ENCODE measurements around the gene LMAN2. TPM values are rescaled to one million over a fixed set of nuclear protein-coding genes. Genes with fewer than 3 reads are reported as not detected.
A peak's percentile ranks its signal among the peaks of the same experiment; 100 is the strongest.

The LMAN2 gene
- total RNA-seq, 4 donors from 2014 or later: 309 to 465 (median 383) TPM

DNA sequence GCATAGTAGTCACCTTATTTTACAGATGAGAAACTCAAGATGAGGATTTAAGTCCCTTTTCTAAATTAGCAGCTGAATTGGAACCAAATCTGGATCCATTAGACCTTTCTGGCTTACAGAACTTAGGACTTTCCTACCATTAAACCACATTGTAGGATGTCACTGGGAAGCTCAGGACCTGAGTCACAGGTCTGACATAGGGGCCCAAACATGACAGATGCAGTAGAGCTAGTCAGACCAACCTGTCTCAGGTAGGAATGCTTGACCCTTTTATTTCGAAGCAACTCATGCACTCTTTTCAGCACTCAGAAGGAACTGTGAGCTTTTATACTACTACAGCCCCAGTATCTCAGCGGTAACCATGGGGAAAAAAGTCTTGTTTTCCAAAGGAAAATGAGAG, 50.5 kb downstream of the LMAN2 start:
- H3K9me3 ChIP-seq: no peaks in the 10 kb centered on the region
- no peaks in the 10 kb centered on the region for H3K27me3 ChIP-seq
- no peak for TF ChIP-seq POLR2A (IDR thresholded peaks at IDR 0.05)
- TF ChIP-seq, protein P1, sequence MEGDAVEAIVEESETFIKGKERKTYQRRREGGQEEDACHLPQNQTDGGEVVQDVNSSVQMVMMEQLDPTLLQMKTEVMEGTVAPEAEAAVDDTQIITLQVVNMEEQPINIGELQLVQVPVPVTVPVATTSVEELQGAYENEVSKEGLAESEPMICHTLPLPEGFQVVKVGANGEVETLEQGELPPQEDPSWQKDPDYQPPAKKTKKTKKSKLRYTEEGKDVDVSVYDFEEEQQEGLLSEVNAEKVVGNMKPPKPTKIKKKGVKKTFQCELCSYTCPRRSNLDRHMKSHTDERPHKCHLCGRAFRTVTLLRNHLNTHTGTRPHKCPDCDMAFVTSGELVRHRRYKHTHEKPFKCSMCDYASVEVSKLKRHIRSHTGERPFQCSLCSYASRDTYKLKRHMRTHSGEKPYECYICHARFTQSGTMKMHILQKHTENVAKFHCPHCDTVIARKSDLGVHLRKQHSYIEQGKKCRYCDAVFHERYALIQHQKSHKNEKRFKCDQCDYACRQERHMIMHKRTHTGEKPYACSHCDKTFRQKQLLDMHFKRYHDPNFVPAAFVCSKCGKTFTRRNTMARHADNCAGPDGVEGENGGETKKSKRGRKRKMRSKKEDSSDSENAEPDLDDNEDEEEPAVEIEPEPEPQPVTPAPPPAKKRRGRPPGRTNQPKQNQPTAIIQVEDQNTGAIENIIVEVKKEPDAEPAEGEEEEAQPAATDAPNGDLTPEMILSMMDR (IDR thresholded peaks at IDR 0.05): no peak
- H3K27ac ChIP-seq: peak overlapping the region; percentile 23 to 70 (median 62)
- DNase-seq: no peak
- peaks cover 0 to 9% of the 10 kb centered on the region in 2 donors for H3K36me3 ChIP-seq
- H3K4me1 ChIP-seq: peaks cover 35 to 45% of the 10 kb centered on the region in 2 donors
- intact Hi-C loops (cut with DNase I): no loop called here
- WGBS, 2 donors: 81 to 84% methylated on average over 2 of the region's 2 CpGs
- no peak overlapping the region for H3K4me3 ChIP-seq (replicated peaks in 1 of 3)

- no peak overlapping the region for H3K4me3 ChIP-seq (replicated peaks in 1 of 3)
- DNase-seq: peak; percentile 28 to 31
- H3K36me3 ChIP-seq: peaks cover 4 to 9% of the 10 kb centered on the region in 2 donors
- peaks cover 35 to 45% of the 10 kb centered on the region in 2 donors for H3K4me1 ChIP-seq
- peak overlapping the region; percentile 36 to 70 (median 41) for H3K27ac ChIP-seq
- TF ChIP-seq, protein P1 (IDR thresholded peaks at IDR 0.05): no peak
- no peak for TF ChIP-seq POLR2A (IDR thresholded peaks at IDR 0.05)
- WGBS, 2 donors: 46 to 57% methylated on average over 4 of the region's 4 CpGs
- intact Hi-C loops (cut with DNase I): no loop called here
- no peaks in the 10 kb centered on the region for H3K9me3 ChIP-seq
- H3K27me3 ChIP-seq: no peaks in the 10 kb centered on the region
These were observed 51.1 kb downstream of the LMAN2 start for GRCh38 chr5:177300236-177300880.

- Histone ChIP-seq H3K4me3 (replicated peaks in 1 of 3) (no peak overlapping the region), H3K36me3 (peaks cover 10 to 15% of the 10 kb centered on the region in 2 donors), H3K27me3 (no peaks in the 10 kb centered on the region), H3K4me1 (peaks cover 31 to 39% of the 10 kb centered on the region in 2 donors), H3K27ac (peak overlapping the region; percentile 36 to 70 (median 41)), H3K9me3 (no peaks in the 10 kb centered on the region)
- TF ChIP-seq, protein P1 (IDR thresholded peaks at IDR 0.05): no peak
- TF ChIP-seq POLR2A (IDR thresholded peaks at IDR 0.05): no peak
- 84% methylated on average over 9 of the region's 9 CpGs for WGBS, 2 donors
- intact Hi-C loops (cut with DNase I): no loop called here
- DNase-seq: no peak
These were observed 51.8 kb downstream of the LMAN2 start for GRCh38 chr5:177299697-177300096.

GRCh38 chr5:177297922-177298321, 53.5 kb downstream of the LMAN2 start:
- Histone ChIP-seq H3K4me1 (peaks cover 23 to 33% of the 10 kb centered on the region in 2 donors), H3K36me3 (peaks cover 24 to 31% of the 10 kb centered on the region in 2 donors), H3K27ac (no peak overlapping the region), H3K9me3 (no peaks in the 10 kb centered on the region), H3K27me3 (no peaks in the 10 kb centered on the region), H3K4me3 (replicated peaks in 1 of 3) (no peak overlapping the region)
- intact Hi-C loops (cut with DNase I): no loop called here
- no peak for DNase-seq
- no peak for TF ChIP-seq POLR2A (IDR thresholded peaks at IDR 0.05)
- TF ChIP-seq, protein P1 (IDR thresholded peaks at IDR 0.05): no peak
- 74 to 79% methylated on average over 2 of the region's 2 CpGs for WGBS, 2 donors

GRCh38 chr5:177296581-177296980, 54.9 kb downstream of the LMAN2 start:
- TF ChIP-seq POLR2A (IDR thresholded peaks at IDR 0.05): no peak
- TF ChIP-seq, protein P1 (IDR thresholded peaks at IDR 0.05): no peak
- Histone ChIP-seq H3K36me3 (peaks cover 38 to 44% of the 10 kb centered on the region in 2 donors), H3K4me1 (peaks cover 11 to 20% of the 10 kb centered on the region in 2 donors), H3K9me3 (no peaks in the 10 kb centered on the region), H3K4me3 (replicated peaks in 1 of 3) (no peak overlapping the region), H3K27me3 (no peaks in the 10 kb centered on the region), H3K27ac (no peak overlapping the region)
- DNase-seq: no peak
- 75% methylated on average over 4 of the region's 4 CpGs for WGBS, 2 donors
- intact Hi-C loops (cut with DNase I): no loop called here
